ENCODE data around the gene TAF7L. TPM values are rescaled to one million over a fixed set of nuclear protein-coding genes. Genes with fewer than 3 reads are reported as not detected.

Gene TAF7L
- total RNA-seq, 1 experiment from 2014 or later, result 0.18 TPM

DNA sequence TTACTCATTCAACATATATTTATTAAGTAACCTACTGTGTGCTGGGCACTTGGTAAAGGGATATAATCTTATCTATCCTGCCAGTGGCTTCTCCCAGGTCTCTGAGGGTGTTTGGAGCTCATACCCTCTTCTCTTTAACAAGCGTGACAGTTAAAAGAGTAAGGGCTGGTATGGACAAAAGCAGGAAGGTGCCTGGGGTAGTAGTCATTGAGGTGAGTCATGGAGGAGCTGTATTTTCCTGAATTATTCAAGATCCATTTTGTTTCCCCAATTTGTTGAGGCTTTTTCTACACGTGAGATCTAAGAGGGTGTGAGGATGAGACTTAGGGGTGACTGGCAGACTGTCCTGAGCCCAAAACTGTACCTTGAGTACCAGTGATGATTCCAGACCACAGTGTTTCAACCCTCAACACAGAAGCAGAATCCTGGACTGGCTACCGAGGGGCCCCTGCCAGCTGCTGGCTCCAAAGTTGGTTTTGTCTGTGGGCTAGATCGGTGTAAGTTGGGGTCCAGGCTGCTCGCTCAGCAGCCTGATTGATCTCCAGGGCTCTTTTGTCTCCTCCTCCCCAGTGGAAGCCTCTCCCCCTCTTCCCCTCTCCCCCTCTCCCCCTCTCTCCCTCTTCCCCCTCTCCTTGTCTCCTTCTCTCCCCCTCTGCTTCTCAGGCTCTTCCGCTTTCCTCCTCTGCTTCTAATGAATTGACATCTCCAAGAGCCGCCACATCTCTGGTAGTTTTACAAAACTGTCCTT is 71.8 kb downstream of the TAF7L start, which contains the start of gene DRP2:
TSS of gene DRP2 (plus strand) at position 671 of the 748 bp plus-strand sequence. CDS start 11,862 bp downstream, outside the sequence.
- no TSS peak for BruUV-seq (replicated peaks)
- no peak for ATAC-seq
- ChIA-PET POLR2A (no interaction called here), CTCF (no interaction called here)
- Histone ChIP-seq H3K4me1 (ENCODE audit: control insufficient read depth, insufficient read depth, low read length) (no peaks in the 10 kb centered on the region), H3K4me3 (ENCODE audit: low read depth in 2 of 2, low read length in 2 of 2) (no peak within 1 kb of the TSS), H3K9me3 (ENCODE audit: control insufficient read depth, insufficient read depth, low read depth, low read length) (no peaks in the 10 kb centered on the region), H3K27me3 (ENCODE audit: control insufficient read depth, insufficient read depth, low read length) (no peaks in the 10 kb centered on the region), H3K36me3 (ENCODE audit: control insufficient read depth, insufficient read depth, low read length) (no peaks in the 10 kb centered on the region), H3K27ac (ENCODE audit: low read length) (no peak within 1 kb of the TSS)
- intact Hi-C loops (cut with micrococcal nuclease; ENCODE audit: unreplicated experiment) (no loop called here), in situ Hi-C loops (cut with HindIII; ENCODE audit: low pct_unique_long_range_greater_than_20kb, low sequenced_read_pairs) (no loop called here)
- no peak for DNase-seq (ENCODE audit: low read depth, low spot score)
- TF ChIP-seq, protein P1, sequence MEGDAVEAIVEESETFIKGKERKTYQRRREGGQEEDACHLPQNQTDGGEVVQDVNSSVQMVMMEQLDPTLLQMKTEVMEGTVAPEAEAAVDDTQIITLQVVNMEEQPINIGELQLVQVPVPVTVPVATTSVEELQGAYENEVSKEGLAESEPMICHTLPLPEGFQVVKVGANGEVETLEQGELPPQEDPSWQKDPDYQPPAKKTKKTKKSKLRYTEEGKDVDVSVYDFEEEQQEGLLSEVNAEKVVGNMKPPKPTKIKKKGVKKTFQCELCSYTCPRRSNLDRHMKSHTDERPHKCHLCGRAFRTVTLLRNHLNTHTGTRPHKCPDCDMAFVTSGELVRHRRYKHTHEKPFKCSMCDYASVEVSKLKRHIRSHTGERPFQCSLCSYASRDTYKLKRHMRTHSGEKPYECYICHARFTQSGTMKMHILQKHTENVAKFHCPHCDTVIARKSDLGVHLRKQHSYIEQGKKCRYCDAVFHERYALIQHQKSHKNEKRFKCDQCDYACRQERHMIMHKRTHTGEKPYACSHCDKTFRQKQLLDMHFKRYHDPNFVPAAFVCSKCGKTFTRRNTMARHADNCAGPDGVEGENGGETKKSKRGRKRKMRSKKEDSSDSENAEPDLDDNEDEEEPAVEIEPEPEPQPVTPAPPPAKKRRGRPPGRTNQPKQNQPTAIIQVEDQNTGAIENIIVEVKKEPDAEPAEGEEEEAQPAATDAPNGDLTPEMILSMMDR (IDR thresholded peaks at IDR 0.05), result no peak
- TF ChIP-seq SIN3A (IDR thresholded peaks at IDR 0.05; ENCODE audit: borderline replicate concordance, insufficient read depth, low read depth, low read length), result no peak

Other genes with a start within 250 kb of the TAF7L start
- gene TRMT2B, start 239.2 kb downstream of the TAF7L start, total RNA-seq (2021; ENCODE audit: unreplicated experiment), result 39.7 TPM
- not detected for gene TMEM35A, start 212.5 kb downstream of the TAF7L start, total RNA-seq (2021; ENCODE audit: unreplicated experiment)
- 36.9 TPM for gene CENPI, start 193.1 kb downstream of the TAF7L start, total RNA-seq (2021; ENCODE audit: unreplicated experiment)
- 0.15 TPM for gene DRP2, start 71.5 kb downstream of the TAF7L start, total RNA-seq (2021; ENCODE audit: unreplicated experiment)
- 39.1 TPM for gene TIMM8A, start 57.4 kb upstream of the TAF7L start, total RNA-seq (2021; ENCODE audit: unreplicated experiment)
- gene BTK, start 94.9 kb upstream of the TAF7L start, total RNA-seq (2021; ENCODE audit: unreplicated experiment), result not detected
- 308 TPM for gene RPL36A, start 99.7 kb upstream of the TAF7L start, total RNA-seq (2021; ENCODE audit: unreplicated experiment)
- gene GLA, start 116.6 kb upstream of the TAF7L start, total RNA-seq (2021; ENCODE audit: unreplicated experiment), result 115 TPM
- 91.5 TPM for gene HNRNPH2, start 116.9 kb upstream of the TAF7L start, total RNA-seq (2021; ENCODE audit: unreplicated experiment)
- gene ARMCX4, start 194.1 kb upstream of the TAF7L start, total RNA-seq (2021; ENCODE audit: unreplicated experiment), result 5.0 TPM

Data from Panc1 (cell line).